ENCODE results near the gene KICS2.
"Not testable (repeated sequence)": the region's sequence is repeated elsewhere in the genome, so short reads cannot be mapped to it uniquely, and the experiment has no call there.

Gene KICS2

GRCh38 chr12:64212119-64212746 lies 9.9 kb downstream of the KICS2 start:
- DNase-seq, result no peak

GRCh38 chr12:64207453-64207852 lies 14.6 kb downstream of the KICS2 start:
- DNase-seq, result no peak

GRCh38 chr12:64205542-64205941 lies 16.6 kb downstream of the KICS2 start:
- DNase-seq, result no peak

- DNase-seq, result no peak
Observed at GRCh38 chr12:64203775-64204174, 18.3 kb downstream of the KICS2 start.

- no peak for DNase-seq
Observed at GRCh38 chr12:64203036-64203435, 19.1 kb downstream of the KICS2 start.

- not testable (repeated sequence) for DNase-seq
Observed at GRCh38 chr12:64195841-64196240, 26.3 kb downstream of the KICS2 start.

GRCh38 chr12:64194333-64195149 lies 27.6 kb downstream of the KICS2 start:
- DNase-seq, result no peak

GRCh38 chr12:64193931-64194330 lies 28.2 kb downstream of the KICS2 start:
- DNase-seq, result no peak

- DNase-seq, result no peak
Observed at GRCh38 chr12:64192644-64193444, 29.3 kb downstream of the KICS2 start.

GRCh38 chr12:64190140-64190539 lies 32.0 kb downstream of the KICS2 start:
- no peak for DNase-seq

- DNase-seq, result no peak
Observed at GRCh38 chr12:64189530-64189929, 32.6 kb downstream of the KICS2 start.

- DNase-seq, result no peak
Observed at GRCh38 chr12:64187794-64188193, 34.3 kb downstream of the KICS2 start.

- DNase-seq, result no peak
Observed at GRCh38 chr12:64187370-64187769, 34.7 kb downstream of the KICS2 start.

GRCh38 chr12:64186789-64187188 lies 35.3 kb downstream of the KICS2 start:
- DNase-seq, result no peak

- DNase-seq, result no peak
Observed at GRCh38 chr12:64184216-64184615, 37.9 kb downstream of the KICS2 start.

- DNase-seq, result peak; percentile 8
Observed at GRCh38 chr12:64181430-64182291, 40.4 kb downstream of the KICS2 start.

GRCh38 chr12:64180951-64181350 lies 41.1 kb downstream of the KICS2 start:
- no peak for DNase-seq

- DNase-seq, result no peak
Observed at GRCh38 chr12:64178122-64178521, 44.0 kb downstream of the KICS2 start.

GRCh38 chr12:64177001-64177400 lies 45.1 kb downstream of the KICS2 start:
- no peak for DNase-seq

- no peak for DNase-seq
Observed at GRCh38 chr12:64175254-64175945, 46.7 kb downstream of the KICS2 start.

GRCh38 chr12:64173456-64173855 lies 48.6 kb downstream of the KICS2 start:
- DNase-seq, result no peak

Data from NCI-H2081 treated with DMSO at 0.1 percent for 48 hours (cell line).